Measurements from ENCODE around the gene FSHR.

The FSHR gene

GRCh38 chr2:49178656-49179055 is 24.3 kb upstream of the FSHR start:
- no peaks in the 10 kb centered on the region for H3K36me3 ChIP-seq (replicated peaks; ENCODE audit: insufficient read depth, low read length)
- no peaks in the 10 kb centered on the region for H3F3A ChIP-seq (ENCODE audit: insufficient read depth, low read length)
- H4K20me1 ChIP-seq (ENCODE audit: insufficient read depth, low read length), result no peaks in the 10 kb centered on the region
- no peak overlapping the region for H3K4me3 ChIP-seq (ENCODE audit: low read length)
- no peaks in the 10 kb centered on the region for H3K27me3 ChIP-seq (replicated peaks; ENCODE audit: insufficient read depth, low read length)
- no peak overlapping the region for H3K4me2 ChIP-seq (ENCODE audit: low read depth, low read length)
- no peak overlapping the region for H3K27ac ChIP-seq (ENCODE audit: low read length)
- no peaks in the 10 kb centered on the region for H3K9me3 ChIP-seq (replicated peaks; ENCODE audit: insufficient read depth, low read length)
- no peak overlapping the region for H3K9ac ChIP-seq (ENCODE audit: low read length)
- H3K4me1 ChIP-seq (ENCODE audit: low read length), result no peaks in the 10 kb centered on the region
- H3K9me2 ChIP-seq (replicated peaks; ENCODE audit: insufficient read depth, low read length), result no peaks in the 10 kb centered on the region
- no peak overlapping the region for H2AFZ ChIP-seq (ENCODE audit: low read length)
- no peak for TF ChIP-seq CTCF (IDR thresholded peaks at IDR 0.05; ENCODE audit: low read length)
- TF ChIP-seq EZH2 (optimal IDR thresholded peaks at IDR 0.05; ENCODE audit: low read depth, low read length), result no peak
- TF ChIP-seq EZH2phosphoT487 (IDR thresholded peaks at IDR 0.05; ENCODE audit: low read length), result no peak
- DNase-seq, result no peak
- H3K79me2 ChIP-seq (ENCODE audit: low read length), result no peaks in the 10 kb centered on the region

- Histone ChIP-seq H2AFZ (ENCODE audit: low read length) (no peak overlapping the region), H3K27ac (ENCODE audit: low read length) (no peak overlapping the region)
- no peak for TF ChIP-seq EZH2phosphoT487 (IDR thresholded peaks at IDR 0.05; ENCODE audit: low read length)
- no peak for TF ChIP-seq EZH2 (optimal IDR thresholded peaks at IDR 0.05; ENCODE audit: low read depth, low read length)
- no peak for TF ChIP-seq CTCF (IDR thresholded peaks at IDR 0.05; ENCODE audit: low read length)
Observed at GRCh38 chr2:49177194-49177593, 22.9 kb upstream of the FSHR start.

GRCh38 chr2:49175831-49176230 is 21.5 kb upstream of the FSHR start:
- no peak overlapping the region for H3K9ac ChIP-seq (ENCODE audit: low read length)
- H3K79me2 ChIP-seq (ENCODE audit: low read length), result no peaks in the 10 kb centered on the region
- TF ChIP-seq CTCF (IDR thresholded peaks at IDR 0.05; ENCODE audit: low read length), result no peak
- TF ChIP-seq EZH2 (optimal IDR thresholded peaks at IDR 0.05; ENCODE audit: low read depth, low read length), result no peak
- no peak for TF ChIP-seq EZH2phosphoT487 (IDR thresholded peaks at IDR 0.05; ENCODE audit: low read length)
- no peaks in the 10 kb centered on the region for H3K4me1 ChIP-seq (ENCODE audit: low read length)
- H2AFZ ChIP-seq (ENCODE audit: low read length), result no peak overlapping the region
- H3K4me2 ChIP-seq (ENCODE audit: low read depth, low read length), result no peak overlapping the region
- no peaks in the 10 kb centered on the region for H4K20me1 ChIP-seq (ENCODE audit: insufficient read depth, low read length)
- H3K36me3 ChIP-seq (replicated peaks; ENCODE audit: insufficient read depth, low read length), result no peaks in the 10 kb centered on the region
- no peaks in the 10 kb centered on the region for H3F3A ChIP-seq (ENCODE audit: insufficient read depth, low read length)
- no peaks in the 10 kb centered on the region for H3K27me3 ChIP-seq (replicated peaks; ENCODE audit: insufficient read depth, low read length)
- no peaks in the 10 kb centered on the region for H3K9me2 ChIP-seq (replicated peaks; ENCODE audit: insufficient read depth, low read length)
- DNase-seq, result no peak
- H3K27ac ChIP-seq (ENCODE audit: low read length), result no peak overlapping the region
- no peaks in the 10 kb centered on the region for H3K9me3 ChIP-seq (replicated peaks; ENCODE audit: insufficient read depth, low read length)
- H3K4me3 ChIP-seq (ENCODE audit: low read length), result no peak overlapping the region

More at GRCh38 chr2:49177194-49177593, 22.9 kb upstream of the FSHR start:
- DNase-seq, result no peak
- H3K36me3 ChIP-seq (replicated peaks; ENCODE audit: insufficient read depth, low read length), result no peaks in the 10 kb centered on the region
- no peaks in the 10 kb centered on the region for H3K4me1 ChIP-seq (ENCODE audit: low read length)
- H3K9ac ChIP-seq (ENCODE audit: low read length), result no peak overlapping the region
- H3K4me2 ChIP-seq (ENCODE audit: low read depth, low read length), result no peak overlapping the region
- H3K9me2 ChIP-seq (replicated peaks; ENCODE audit: insufficient read depth, low read length), result no peaks in the 10 kb centered on the region
- no peaks in the 10 kb centered on the region for H3K27me3 ChIP-seq (replicated peaks; ENCODE audit: insufficient read depth, low read length)
- H3K9me3 ChIP-seq (replicated peaks; ENCODE audit: insufficient read depth, low read length), result no peaks in the 10 kb centered on the region
- no peaks in the 10 kb centered on the region for H3F3A ChIP-seq (ENCODE audit: insufficient read depth, low read length)
- no peaks in the 10 kb centered on the region for H3K79me2 ChIP-seq (ENCODE audit: low read length)
- H3K4me3 ChIP-seq (ENCODE audit: low read length), result no peak overlapping the region
- no peaks in the 10 kb centered on the region for H4K20me1 ChIP-seq (ENCODE audit: insufficient read depth, low read length)

Measured in MM.1S (cell line).